Thyroid gland (tissue), 4 donors: ENCODE measurements around the gene HLA-A. TPM values are rescaled to one million over a fixed set of nuclear protein-coding genes. Genes with fewer than 3 reads are reported as not detected.
A peak's percentile ranks its signal among the peaks of the same experiment; 100 is the strongest.

Source experiments
- DNase-seq, 2 donors: peaks; one replicate each; pipeline ENCODE4 v3.0.0-alpha.2; 2019
- H3K27ac ChIP-seq, 3 donors: fragments of 200-600 bp; sonication (generic); 1 replicate in 2 of 3; 2 replicates in 1 of 3; pipeline ENCODE4 v1.5.1; 2016 to 2019; ENCODE audit warnings: mild to moderate bottlenecking in 1 of 3, moderate library complexity in 1 of 3
- H3K27me3 ChIP-seq: fragments of 200-600 bp; sonication (generic); one replicate; pipeline ENCODE4 v1.5.1; 2019
- H3K36me3 ChIP-seq, 2 donors: fragments of 200-600 bp; sonication (generic); one replicate each; pipeline ENCODE4 v1.5.1; 2016 to 2019
- H3K4me1 ChIP-seq, 2 donors: fragments of 200-600 bp; sonication (generic); one replicate each; pipeline ENCODE4 v1.5.1; 2017 to 2019
- H3K4me3 ChIP-seq, 3 donors: fragments of 200-600 bp; sonication (generic); replicated peaks in 1 of 3; 1 replicate in 2 of 3; 2 replicates in 1 of 3; pipeline ENCODE4 v1.5.1; 2016; ENCODE audit warnings: mild to moderate bottlenecking in 1 of 3
- H3K9me3 ChIP-seq: fragments of 200-600 bp; sonication (generic); one replicate; pipeline ENCODE4 v1.5.1; 2017
- CTCF ChIP-seq, 6 experiments: fragments of 200-600 bp in 3 of 6; fragments of 450-650 bp in 3 of 6; sonication (generic) in 3 of 6; IDR thresholded peaks; one replicate each; pipeline ENCODE4 v1.5.1; 2016 to 2019; ENCODE audit warnings: antibody characterized with exemption in 6 of 6, mild to moderate bottlenecking in 2 of 6, inconsistent platforms in 1 of 6, moderate library complexity in 1 of 6
- POLR2A ChIP-seq, 2 donors: fragments of 450-650 bp; IDR thresholded peaks; one replicate each; pipeline ENCODE4 v1.6.1; 2017; ENCODE audit warnings: antibody characterized with exemption in 2 of 2, mild to moderate bottlenecking in 2 of 2, moderate library complexity in 1 of 2
- WGBS, 2 donors: methylation state at CpG; one replicate each; pipeline ENCODE4 v1.1.5; 2017; 5-methylcytosine and 5-hydroxymethylcytosine counted together
- intact Hi-C: fragments of 100-400 bp; cut with DNase I; formaldehyde crosslinking; loops from one replicate; pipeline ENCODE4 v1.15.1; 2023
- total RNA-seq, 4 donors: library from RNA; depleted of rRNA; stranded (reverse); fragments of >200 nt; gene quantifications; one replicate each; pipeline ENCODE4 v1.2.3, GENCODE V29; 2016

HLA-A gene
- total RNA-seq, 4 donors from 2014 or later = 398 to 842 (median 578) TPM

DNA sequence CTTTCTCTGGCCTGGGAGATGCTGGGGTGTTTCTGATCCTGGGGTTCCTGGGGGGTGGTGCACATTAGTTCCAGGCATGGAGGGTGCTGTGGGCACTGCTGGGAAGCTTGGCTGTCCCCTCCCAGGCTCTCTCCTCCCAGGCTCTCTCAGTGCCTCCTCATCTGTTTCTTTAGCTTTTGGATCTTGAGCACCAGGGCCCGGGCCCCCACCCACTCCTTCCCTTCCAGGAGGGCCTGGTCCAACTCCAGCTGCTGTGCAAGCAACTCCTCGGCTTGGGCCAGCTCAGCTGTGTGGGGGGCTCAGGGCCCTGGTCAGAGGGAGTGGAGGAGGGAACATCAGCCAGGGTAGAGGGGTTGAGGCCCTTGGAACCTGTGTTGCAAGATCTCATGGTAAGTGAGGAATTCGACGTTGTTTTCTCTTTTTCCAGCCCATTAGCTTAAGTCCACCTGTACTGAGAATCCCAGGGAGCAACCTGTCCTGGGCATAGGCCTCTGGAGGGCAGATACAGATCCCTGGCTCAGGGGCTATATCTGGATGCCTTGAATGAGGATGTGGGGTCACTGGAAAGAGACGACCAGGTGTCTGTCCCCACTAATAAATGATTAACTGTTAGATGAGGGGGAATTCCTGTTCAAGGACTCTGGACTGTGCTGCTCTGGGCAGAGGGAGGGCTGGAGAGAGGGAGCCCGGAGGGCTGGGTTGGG, 34.5 kb upstream of the HLA-A start:
- Histone ChIP-seq H3K4me3 (no peak overlapping the region), H3K4me1 (peaks cover 0 to 16% of the 10 kb centered on the region in 2 donors), H3K27me3 (no peaks in the 10 kb centered on the region), H3K36me3 (no peaks in the 10 kb centered on the region), H3K9me3 (no peaks in the 10 kb centered on the region), H3K27ac (no peak overlapping the region)
- intact Hi-C loops = no loop called here
- WGBS, 2 donors = 12 to 38% methylated on average over 4 to 5 of the region's 6 CpGs
- DNase-seq = peak in 1 of 2 donors; percentile 30
- TF ChIP-seq CTCF (IDR thresholded peaks at IDR 0.05) (no peak), POLR2A (IDR thresholded peaks at IDR 0.05) (no peak)

GRCh38 chr6:29908341-29908662, 34.0 kb upstream of the HLA-A start:
- WGBS, 2 donors = 79 to 92% methylated on average over 3 of the region's 3 CpGs
- no peaks in the 10 kb centered on the region for H3K27me3 ChIP-seq
- intact Hi-C loops = no loop called here
- no peak overlapping the region for H3K27ac ChIP-seq
- no peaks in the 10 kb centered on the region for H3K9me3 ChIP-seq
- DNase-seq = no peak
- TF ChIP-seq CTCF (IDR thresholded peaks at IDR 0.05) (no peak), POLR2A (IDR thresholded peaks at IDR 0.05) (no peak)
- H3K4me1 ChIP-seq = peaks cover 0 to 16% of the 10 kb centered on the region in 2 donors
- no peak overlapping the region for H3K4me3 ChIP-seq
- H3K36me3 ChIP-seq = no peaks in the 10 kb centered on the region

DNA sequence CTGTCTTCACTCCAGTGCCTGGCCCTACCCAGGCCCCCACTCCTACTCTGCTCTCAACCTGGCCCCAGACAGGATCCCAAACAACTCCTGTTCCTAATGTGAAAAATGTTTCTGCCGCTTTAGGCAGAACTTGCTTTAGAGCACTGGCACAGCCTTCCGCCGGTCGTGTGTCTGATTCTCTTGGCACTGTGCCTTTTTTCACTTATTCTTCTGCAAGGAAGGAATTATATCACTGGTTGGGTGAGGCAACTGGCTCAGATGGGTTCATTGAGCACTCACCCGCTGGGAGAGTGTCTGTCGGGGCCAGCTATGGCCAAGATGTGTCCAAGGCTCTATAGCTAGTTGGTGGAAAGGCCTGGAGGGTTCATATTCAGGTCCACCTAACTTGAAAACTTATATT, 33.6 kb upstream of the HLA-A start:
- 19 to 70% methylated on average over 5 to 6 of the region's 6 CpGs for WGBS, 2 donors
- TF ChIP-seq POLR2A (IDR thresholded peaks at IDR 0.05) (no peak), CTCF (IDR thresholded peaks at IDR 0.05) (no peak)
- intact Hi-C loops = no loop called here
- H3K9me3 ChIP-seq = no peaks in the 10 kb centered on the region
- H3K27ac ChIP-seq = no peak overlapping the region
- H3K27me3 ChIP-seq = no peaks in the 10 kb centered on the region
- peak in 1 of 2 donors; percentile 22 for DNase-seq
- no peaks in the 10 kb centered on the region for H3K36me3 ChIP-seq
- no peak overlapping the region for H3K4me3 ChIP-seq
- peaks cover 0 to 16% of the 10 kb centered on the region in 2 donors for H3K4me1 ChIP-seq

- H3K36me3 ChIP-seq = no peaks in the 10 kb centered on the region
- 0 to 8% methylated on average over 1 of the region's 1 CpG for WGBS, 2 donors
- H3K27ac ChIP-seq = no peak overlapping the region
These were observed 32.3 kb upstream of the HLA-A start for GRCh38 chr6:29909985-29910384.

More at GRCh38 chr6:29909985-29910384, 32.3 kb upstream of the HLA-A start:
- no peak for DNase-seq
- H3K27me3 ChIP-seq = no peaks in the 10 kb centered on the region
- H3K9me3 ChIP-seq = no peaks in the 10 kb centered on the region
- intact Hi-C loops = no loop called here
- peaks cover 0 to 16% of the 10 kb centered on the region in 2 donors for H3K4me1 ChIP-seq
- no peak overlapping the region for H3K4me3 ChIP-seq
- TF ChIP-seq POLR2A (IDR thresholded peaks at IDR 0.05) (no peak), CTCF (IDR thresholded peaks at IDR 0.05) (no peak)
